Testis (tissue), 3 donors: ENCODE results near the gene PPP1R37. TPM values are rescaled to one million over a fixed set of nuclear protein-coding genes. Genes with fewer than 3 reads are reported as not detected.
A peak's percentile ranks its signal among the peaks of the same experiment; 100 is the strongest.

Experiments used
- DNase-seq: peaks from one replicate; pipeline ENCODE4 v3.0.0-alpha.2; 2019
- H3K27ac ChIP-seq, 2 donors: fragments of 200-600 bp; sonication (generic); one replicate each; pipeline ENCODE4 v1.5.1; 2019
- H3K27me3 ChIP-seq: fragments of 200-600 bp; sonication (generic); one replicate; pipeline ENCODE4 v1.5.1; 2019
- H3K36me3 ChIP-seq: fragments of 200-600 bp; sonication (generic); one replicate; pipeline ENCODE4 v1.5.1; 2017; ENCODE audit warnings: low read depth; ENCODE audit errors: missing control alignments
- H3K4me1 ChIP-seq: fragments of 200-600 bp; sonication (generic); one replicate; pipeline ENCODE4 v1.5.1; 2019
- H3K4me3 ChIP-seq, 2 donors: fragments of 200-600 bp; sonication (generic); one replicate each; pipeline ENCODE4 v1.5.1; 2017 to 2019
- H3K9me3 ChIP-seq: fragments of 200-600 bp; sonication (generic); one replicate; pipeline ENCODE4 v1.5.1; 2017
- CTCF ChIP-seq, 3 experiments: fragments of 450-650 bp in 2 of 3; fragments of 200-600 bp in 1 of 3; sonication (generic) in 1 of 3; IDR thresholded peaks; one replicate each; pipeline ENCODE4 v1.5.1; 2016 to 2019; ENCODE audit warnings: antibody characterized with exemption in 3 of 3, mild to moderate bottlenecking in 2 of 3, moderate library complexity in 1 of 3
- POLR2A ChIP-seq: fragments of 450-650 bp; IDR thresholded peaks from one replicate; pipeline ENCODE4 v1.6.1; 2017; ENCODE audit warnings: antibody characterized with exemption, mild to moderate bottlenecking, moderate library complexity
- WGBS, 2 donors: methylation state at CpG; one replicate each; pipeline ENCODE4 v1.1.5; 2018; 5-methylcytosine and 5-hydroxymethylcytosine counted together
- intact Hi-C: fragments of 100-400 bp; cut with DNase I; formaldehyde crosslinking; loops from one replicate; pipeline ENCODE4 v1.15.1; 2023; ENCODE audit warnings: low total_unique reads
- polyA plus RNA-seq: library from polyadenylated mRNA; stranded (reverse); fragments of 350-450 nt; fragmentation: Illumina TruSeq; extraction: RNeasy Lipid Tissue Mini Kit (QIAGEN cat#74804); gene quantifications from one replicate; pipeline ENCODE4 v1.2.3, GENCODE V29; 2014; ENCODE audit warnings: low read depth, low replicate concordance; ENCODE audit not compliant: insufficient read depth
- total RNA-seq, 2 donors: library from RNA; depleted of rRNA; stranded (reverse); fragments of >200 nt; gene quantifications; one replicate each; pipeline ENCODE4 v1.2.3, GENCODE V29; 2016

PPP1R37 gene
- total and polyA plus RNA-seq, 3 donors from 2014 or later = 28.5 to 83.0 (median 82.5) TPM

- no peak for TF ChIP-seq POLR2A
- no peak for DNase-seq
- H3K27me3 ChIP-seq = no peaks in the 10 kb centered on the region
- no peak overlapping the region for H3K4me3 ChIP-seq
- H3K36me3 ChIP-seq = no peaks in the 10 kb centered on the region
- no peaks in the 10 kb centered on the region for H3K9me3 ChIP-seq
- intact Hi-C loops = no loop called here
- no peak overlapping the region for H3K27ac ChIP-seq
- WGBS, 2 donors = 92% methylated on average over 7 of the region's 7 CpGs; no CpG with 5 or more reads in 1 of the 2 donors
- H3K4me1 ChIP-seq = peaks cover 20% of the 10 kb centered on the region
Measured at GRCh38 chr19:45151320-45151719, 58.3 kb downstream of the PPP1R37 start.

DNA sequence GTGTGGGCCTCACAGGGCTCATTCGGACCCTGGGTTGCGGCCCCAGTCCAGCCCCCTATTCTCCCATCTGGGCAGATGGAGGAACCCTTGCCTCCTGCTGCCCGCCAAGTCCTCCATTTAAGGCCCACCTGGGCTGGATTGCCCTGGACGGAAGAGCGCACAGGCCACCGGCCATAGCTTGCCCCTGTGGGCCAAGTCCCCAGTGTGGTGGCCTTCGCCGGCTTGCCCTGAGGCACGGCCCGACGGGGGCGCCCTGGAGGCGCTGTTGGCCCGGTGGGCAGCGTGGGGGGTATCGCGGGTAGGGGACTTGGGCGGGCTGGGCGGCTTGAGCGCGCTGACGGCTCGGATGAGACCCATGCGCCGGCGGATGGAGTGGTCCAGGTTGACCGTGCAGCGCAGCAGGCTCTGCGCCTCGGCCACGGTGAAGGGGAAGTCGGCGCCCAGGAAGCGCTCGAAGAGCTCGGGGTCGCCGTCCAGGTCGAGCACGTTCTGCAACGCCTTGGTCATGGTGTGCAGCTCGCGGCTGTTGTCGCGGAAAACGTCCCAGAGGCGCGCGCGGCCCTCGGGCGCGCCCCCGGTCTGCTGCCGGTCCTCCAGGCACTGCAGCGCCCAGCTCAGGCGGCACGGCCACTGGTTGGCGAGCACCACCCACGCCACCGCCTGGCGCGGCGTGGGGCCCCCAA lies 59.0 kb downstream of the PPP1R37 start:
- 15 to 28% methylated on average over 7 to 45 of the region's 64 CpGs for WGBS, 2 donors
- DNase-seq = no peak
- peaks cover 16% of the 10 kb centered on the region for H3K4me1 ChIP-seq
- peak overlapping the region; percentile 12 to 42 for H3K4me3 ChIP-seq
- TF ChIP-seq POLR2A = no peak
- TF ChIP-seq CTCF (IDR thresholded peaks at IDR 0.05) = no peak
- no peaks in the 10 kb centered on the region for H3K36me3 ChIP-seq
- no peaks in the 10 kb centered on the region for H3K9me3 ChIP-seq
- no peaks in the 10 kb centered on the region for H3K27me3 ChIP-seq
- intact Hi-C loops = no loop called here
- no peak overlapping the region for H3K27ac ChIP-seq

GRCh38 chr19:45152504-45153338 lies 59.7 kb downstream of the PPP1R37 start:
- 5 to 6% methylated on average over 11 to 38 of the region's 91 CpGs for WGBS, 2 donors
- intact Hi-C loops = no loop called here
- no peaks in the 10 kb centered on the region for H3K36me3 ChIP-seq
- H3K4me1 ChIP-seq = peaks cover 16% of the 10 kb centered on the region
- TF ChIP-seq POLR2A = no peak
- no peak for TF ChIP-seq CTCF (IDR thresholded peaks at IDR 0.05)
- H3K9me3 ChIP-seq = no peaks in the 10 kb centered on the region
- no peaks in the 10 kb centered on the region for H3K27me3 ChIP-seq
- H3K4me3 ChIP-seq = peak overlapping the region; percentile 12 to 42
- H3K27ac ChIP-seq = no peak overlapping the region
- peak; percentile 72 for DNase-seq

- WGBS, 2 donors = 1% methylated on average over 34 to 53 of the region's 69 CpGs
- peak overlapping the region in 1 of 2 donors; percentile 50 for H3K27ac ChIP-seq
- no peaks in the 10 kb centered on the region for H3K9me3 ChIP-seq
- no peak for TF ChIP-seq POLR2A
- TF ChIP-seq CTCF (IDR thresholded peaks at IDR 0.05) = no peak
- no peaks in the 10 kb centered on the region for H3K36me3 ChIP-seq
- no peaks in the 10 kb centered on the region for H3K27me3 ChIP-seq
- peak overlapping the region in 1 of 2 donors; percentile 42 for H3K4me3 ChIP-seq
- intact Hi-C loops = no loop called here
- DNase-seq = peak; percentile 69
- peaks cover 16% of the 10 kb centered on the region for H3K4me1 ChIP-seq
Measured at GRCh38 chr19:45153339-45154063, 60.5 kb downstream of the PPP1R37 start.
